ENCODE results near the gene TAL2.
"Not testable (repeated sequence)": the region's sequence is repeated elsewhere in the genome, so short reads cannot be mapped to it uniquely, and the experiment has no call there.

TAL2 gene

GRCh38 chr9:105673850-105674387 is 11.7 kb downstream of the TAL2 start:
- no peak for DNase-seq (ENCODE audit: low read depth in 1 of 2, low spot score in 1 of 2)

GRCh38 chr9:105676351-105676923 is 14.2 kb downstream of the TAL2 start:
- no peak for DNase-seq (ENCODE audit: low read depth in 1 of 2, low spot score in 1 of 2)

GRCh38 chr9:105678163-105678562 is 15.9 kb downstream of the TAL2 start:
- DNase-seq (ENCODE audit: low read depth in 1 of 2, low spot score in 1 of 2), result no peak

GRCh38 chr9:105678781-105679180 is 16.5 kb downstream of the TAL2 start:
- DNase-seq (ENCODE audit: low read depth in 1 of 2, low spot score in 1 of 2), result no peak

GRCh38 chr9:105679257-105680022 is 17.2 kb downstream of the TAL2 start:
- no peak for DNase-seq (ENCODE audit: low read depth in 1 of 2, low spot score in 1 of 2)

GRCh38 chr9:105681313-105681712 is 19.1 kb downstream of the TAL2 start:
- DNase-seq (ENCODE audit: low read depth in 1 of 2, low spot score in 1 of 2), result no peak

GRCh38 chr9:105681724-105682123 is 19.5 kb downstream of the TAL2 start:
- no peak for DNase-seq (ENCODE audit: low read depth in 1 of 2, low spot score in 1 of 2)

GRCh38 chr9:105683688-105684275 is 21.5 kb downstream of the TAL2 start:
- DNase-seq (ENCODE audit: low read depth in 1 of 2, low spot score in 1 of 2), result no peak

- DNase-seq (ENCODE audit: low read depth in 1 of 2, low spot score in 1 of 2), result no peak
Measured at GRCh38 chr9:105686936-105687335, 24.7 kb downstream of the TAL2 start.

GRCh38 chr9:105690742-105691141 is 28.5 kb downstream of the TAL2 start:
- no peak for DNase-seq (ENCODE audit: low read depth in 1 of 2, low spot score in 1 of 2)

GRCh38 chr9:105693435-105694189 is 31.4 kb downstream of the TAL2 start:
- DNase-seq (ENCODE audit: low read depth in 1 of 2, low spot score in 1 of 2), result no peak

GRCh38 chr9:105694190-105694847 is 32.1 kb downstream of the TAL2 start, which contains the start of gene TMEM38B:
Gene TMEM38B (plus strand): TSS chr9:105694541. CDS start chr9:105694661, 120 bp downstream.
- peak; percentile 53 to 69 for DNase-seq (ENCODE audit: low read depth in 1 of 2, low spot score in 1 of 2)

- DNase-seq (ENCODE audit: low read depth in 1 of 2, low spot score in 1 of 2), result peak; percentile 18 to 24
Measured at GRCh38 chr9:105694848-105695581, 32.8 kb downstream of the TAL2 start.

- DNase-seq (ENCODE audit: low read depth in 1 of 2, low spot score in 1 of 2), result no peak
Measured at GRCh38 chr9:105696219-105696793, 34.0 kb downstream of the TAL2 start.

GRCh38 chr9:105697871-105698270 is 35.6 kb downstream of the TAL2 start:
- DNase-seq (ENCODE audit: low read depth in 1 of 2, low spot score in 1 of 2), result no peak

GRCh38 chr9:105698348-105698870 is 36.2 kb downstream of the TAL2 start:
- DNase-seq (ENCODE audit: low read depth in 1 of 2, low spot score in 1 of 2), result no peak

GRCh38 chr9:105700668-105701067 is 38.4 kb downstream of the TAL2 start:
- DNase-seq (ENCODE audit: low read depth in 1 of 2, low spot score in 1 of 2), result no peak

GRCh38 chr9:105701145-105701544 is 38.9 kb downstream of the TAL2 start:
- DNase-seq (ENCODE audit: low read depth in 1 of 2, low spot score in 1 of 2), result no peak

GRCh38 chr9:105702207-105702606 is 40.0 kb downstream of the TAL2 start:
- DNase-seq (ENCODE audit: low read depth in 1 of 2, low spot score in 1 of 2), result no peak

- DNase-seq (ENCODE audit: low read depth in 1 of 2, low spot score in 1 of 2), result not testable (repeated sequence)
Measured at GRCh38 chr9:105703638-105704037, 41.4 kb downstream of the TAL2 start.
